Nephron (organoid): ENCODE measurements around the gene PEA15.

Source experiments
- H3K27ac Mint-ChIP-seq, 3 experiments: 2 replicates each; pipeline ENCODE4 v1.8.0; 2020; ENCODE audit warnings: mixed read lengths in 3 of 3, mild to moderate bottlenecking in 2 of 3, moderate library complexity in 1 of 3
- H3K27me3 Mint-ChIP-seq: 2 replicates; pipeline ENCODE4 v1.8.0; 2021; ENCODE audit warnings: low read depth, mild to moderate bottlenecking, moderate library complexity, mixed read lengths
- H3K36me3 Mint-ChIP-seq: 2 replicates; pipeline ENCODE4 v1.8.0; 2020; ENCODE audit warnings: low read depth, mixed read lengths
- H3K4me1 Mint-ChIP-seq: 2 replicates; pipeline ENCODE4 v1.8.0; 2020; ENCODE audit warnings: mixed read lengths
- H3K4me3 Mint-ChIP-seq, 3 experiments: 2 replicates each; pipeline ENCODE4 v1.8.0; 2020; ENCODE audit warnings: mild to moderate bottlenecking in 3 of 3, mixed read lengths in 3 of 3, moderate library complexity in 2 of 3
- H3K9me3 Mint-ChIP-seq: 2 replicates; pipeline ENCODE4 v1.8.0; 2020; ENCODE audit warnings: mixed read lengths
- TF ChIP-seq, protein P1 (sequence below), 3 experiments: fragments of 200-600 bp; sonication (generic); IDR thresholded peaks; one replicate each; pipeline ENCODE4 v1.5.0; 2021; ENCODE audit warnings: antibody characterized with exemption in 3 of 3; ENCODE audit not compliant: unreplicated experiment in 3 of 3

PEA15 gene, protein sequence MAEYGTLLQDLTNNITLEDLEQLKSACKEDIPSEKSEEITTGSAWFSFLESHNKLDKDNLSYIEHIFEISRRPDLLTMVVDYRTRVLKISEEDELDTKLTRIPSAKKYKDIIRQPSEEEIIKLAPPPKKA

DNA sequence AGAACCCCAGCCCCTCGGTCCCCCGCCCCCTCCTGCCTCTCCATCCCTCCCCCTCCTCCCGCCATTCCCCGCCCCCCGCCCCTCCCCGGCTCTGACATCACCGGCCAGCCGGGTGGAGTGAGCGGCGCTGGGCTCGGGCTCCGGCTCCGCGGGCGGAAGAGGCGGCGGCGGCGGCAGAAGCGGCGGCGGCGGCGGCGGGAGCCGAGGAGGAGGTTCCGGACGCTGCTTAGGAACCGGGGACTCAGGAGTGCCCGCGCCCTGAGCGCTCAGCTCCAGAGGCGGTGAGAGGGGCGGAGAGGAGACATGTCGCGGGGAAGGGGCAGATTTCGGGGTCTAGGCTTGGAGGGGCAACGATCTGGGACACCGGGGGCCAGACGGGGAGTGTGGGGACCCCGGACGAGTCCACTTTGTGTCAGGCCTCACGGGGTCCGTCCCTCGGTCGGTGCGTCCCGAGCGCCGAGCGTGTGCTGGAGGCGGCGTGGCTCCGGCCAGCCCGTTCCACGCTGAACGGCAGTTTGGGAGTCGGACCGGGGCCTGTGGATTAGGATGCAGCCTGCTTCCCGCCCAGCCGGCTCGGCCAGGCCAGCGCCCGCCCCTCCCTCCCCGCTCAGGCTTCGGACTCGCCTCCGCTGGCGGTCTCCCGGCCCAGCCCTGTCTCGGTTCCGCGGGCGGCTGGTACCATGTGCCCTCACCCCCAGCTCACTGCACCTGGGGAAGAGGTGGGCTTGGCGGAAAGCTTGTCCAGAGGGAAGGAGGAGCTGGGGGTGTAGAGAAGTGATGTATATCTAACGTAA, at the start of gene PEA15:
PEA15 (plus strand) TSS at position 143 of the 794 bp plus-strand sequence. CDS start 6,161 bp downstream, outside the sequence.
- Mint-ChIP-seq H3K9me3 (no peaks in the 10 kb centered on the region), H3K27ac (peak within 1 kb of the TSS; percentile 74 to 80 (median 74)), H3K27me3 (no peaks in the 10 kb centered on the region), H3K4me3 (peak within 1 kb of the TSS; percentile 81 to 87 (median 83)), H3K36me3 (peaks cover 21% of the 10 kb centered on the region), H3K4me1 (peaks cover 54% of the 10 kb centered on the region)
- TF ChIP-seq, protein P1, sequence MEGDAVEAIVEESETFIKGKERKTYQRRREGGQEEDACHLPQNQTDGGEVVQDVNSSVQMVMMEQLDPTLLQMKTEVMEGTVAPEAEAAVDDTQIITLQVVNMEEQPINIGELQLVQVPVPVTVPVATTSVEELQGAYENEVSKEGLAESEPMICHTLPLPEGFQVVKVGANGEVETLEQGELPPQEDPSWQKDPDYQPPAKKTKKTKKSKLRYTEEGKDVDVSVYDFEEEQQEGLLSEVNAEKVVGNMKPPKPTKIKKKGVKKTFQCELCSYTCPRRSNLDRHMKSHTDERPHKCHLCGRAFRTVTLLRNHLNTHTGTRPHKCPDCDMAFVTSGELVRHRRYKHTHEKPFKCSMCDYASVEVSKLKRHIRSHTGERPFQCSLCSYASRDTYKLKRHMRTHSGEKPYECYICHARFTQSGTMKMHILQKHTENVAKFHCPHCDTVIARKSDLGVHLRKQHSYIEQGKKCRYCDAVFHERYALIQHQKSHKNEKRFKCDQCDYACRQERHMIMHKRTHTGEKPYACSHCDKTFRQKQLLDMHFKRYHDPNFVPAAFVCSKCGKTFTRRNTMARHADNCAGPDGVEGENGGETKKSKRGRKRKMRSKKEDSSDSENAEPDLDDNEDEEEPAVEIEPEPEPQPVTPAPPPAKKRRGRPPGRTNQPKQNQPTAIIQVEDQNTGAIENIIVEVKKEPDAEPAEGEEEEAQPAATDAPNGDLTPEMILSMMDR (IDR thresholded peaks at IDR 0.05; ENCODE audit: unreplicated experiment in 3 of 3) = no peak

DNA sequence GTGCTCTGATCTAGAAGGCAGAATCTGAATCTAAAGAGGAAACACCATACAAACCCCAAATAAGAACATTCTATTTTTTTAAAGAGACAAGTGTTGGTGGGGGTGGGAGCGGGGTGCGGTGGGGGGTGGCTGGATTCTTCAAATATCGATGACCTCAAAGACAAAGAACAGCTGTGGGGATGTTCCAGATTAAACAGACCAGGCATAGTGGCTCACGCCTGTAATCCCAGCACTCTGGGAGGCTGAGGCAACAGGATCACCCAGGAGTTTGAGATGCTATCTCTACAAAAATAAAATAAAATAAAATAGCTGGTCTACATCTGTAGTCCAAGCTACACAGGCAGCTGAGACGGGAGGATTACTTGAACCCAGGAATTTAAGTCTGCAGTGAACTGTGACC, 48.8 kb upstream of the PEA15 start:
- H3K9me3 Mint-ChIP-seq = no peaks in the 10 kb centered on the region
- no peak overlapping the region for H3K4me3 Mint-ChIP-seq
- TF ChIP-seq, protein P1 (IDR thresholded peaks at IDR 0.05; ENCODE audit: unreplicated experiment in 3 of 3) = no peak
- peaks cover 3% of the 10 kb centered on the region for H3K27me3 Mint-ChIP-seq
- no peak overlapping the region for H3K27ac Mint-ChIP-seq
- H3K4me1 Mint-ChIP-seq = peaks cover 20% of the 10 kb centered on the region
- H3K36me3 Mint-ChIP-seq = no peaks in the 10 kb centered on the region

DNA sequence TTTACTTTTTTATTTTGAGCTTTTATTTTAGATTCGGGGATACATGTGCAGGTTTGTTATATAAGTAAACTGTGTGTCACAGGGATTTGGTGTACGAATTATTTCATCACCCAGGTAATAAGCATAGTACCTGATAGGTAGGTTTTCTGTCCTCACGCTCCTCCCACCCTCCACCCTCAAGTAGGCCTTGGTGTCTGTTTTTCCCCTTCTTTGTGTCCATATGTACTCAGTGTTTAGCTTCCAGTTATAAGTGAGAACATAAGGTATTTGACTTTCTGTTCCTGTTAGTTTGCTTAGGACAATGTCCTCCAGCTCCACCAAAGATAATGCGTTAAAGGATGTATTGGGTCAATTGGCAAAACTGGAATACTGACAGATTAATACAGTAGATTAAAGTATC, 48.0 kb upstream of the PEA15 start:
- peaks cover 3% of the 10 kb centered on the region for H3K27me3 Mint-ChIP-seq
- H3K9me3 Mint-ChIP-seq = no peaks in the 10 kb centered on the region
- TF ChIP-seq, protein P1 (IDR thresholded peaks at IDR 0.05; ENCODE audit: unreplicated experiment in 3 of 3) = no peak
- no peaks in the 10 kb centered on the region for H3K36me3 Mint-ChIP-seq
- H3K4me3 Mint-ChIP-seq = no peak overlapping the region
- no peak overlapping the region for H3K27ac Mint-ChIP-seq
- H3K4me1 Mint-ChIP-seq = peaks cover 20% of the 10 kb centered on the region

DNA sequence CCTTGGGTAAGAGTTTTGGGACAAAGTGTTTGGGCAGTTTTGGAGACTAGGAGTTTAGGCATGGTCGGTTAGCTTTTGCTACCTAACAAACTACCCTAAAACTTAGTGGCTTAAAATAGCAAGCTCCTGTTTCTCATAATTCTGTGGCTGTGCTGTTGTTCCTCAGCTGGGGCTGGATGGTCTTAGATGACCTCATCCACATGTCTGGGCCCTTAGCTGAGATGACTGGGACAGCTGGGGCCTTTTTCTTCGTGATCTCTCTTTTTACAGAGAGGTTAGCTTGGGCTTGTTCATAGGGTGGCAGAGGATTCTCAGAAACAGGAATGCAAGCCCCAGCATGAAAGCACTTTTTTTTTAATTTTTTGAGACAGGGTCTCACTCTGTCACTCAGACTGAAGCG, 47.2 kb upstream of the PEA15 start:
- Mint-ChIP-seq H3K9me3 (no peaks in the 10 kb centered on the region), H3K4me1 (peaks cover 20% of the 10 kb centered on the region), H3K27ac (no peak overlapping the region), H3K27me3 (peaks cover 3% of the 10 kb centered on the region), H3K36me3 (no peaks in the 10 kb centered on the region), H3K4me3 (no peak overlapping the region)
- TF ChIP-seq, protein P1 (IDR thresholded peaks at IDR 0.05; ENCODE audit: unreplicated experiment in 3 of 3) = no peak

DNA sequence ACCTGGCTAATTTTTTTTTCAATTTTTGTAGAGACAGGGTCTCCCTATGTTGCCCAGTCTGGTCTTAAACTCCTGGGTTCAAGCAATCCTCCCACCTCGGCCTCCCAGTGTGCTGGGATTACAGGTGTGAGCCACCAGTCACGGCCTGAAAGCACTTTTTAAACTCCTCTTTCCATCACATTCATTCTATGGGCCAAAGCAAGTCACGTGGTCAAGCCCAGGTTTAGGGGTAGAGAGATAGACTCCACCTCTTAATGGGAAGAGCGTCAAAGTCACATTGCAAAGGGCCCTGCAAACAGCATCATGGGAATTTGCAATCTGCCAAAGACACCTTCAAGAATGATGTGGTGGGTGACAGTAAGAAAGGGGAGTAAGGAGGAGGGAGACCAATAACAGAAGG, 46.6 kb upstream of the PEA15 start:
- Mint-ChIP-seq H3K36me3 (no peaks in the 10 kb centered on the region), H3K27ac (no peak overlapping the region), H3K9me3 (no peaks in the 10 kb centered on the region), H3K4me3 (no peak overlapping the region), H3K4me1 (peaks cover 20% of the 10 kb centered on the region), H3K27me3 (peaks cover 5% of the 10 kb centered on the region)
- TF ChIP-seq, protein P1 (IDR thresholded peaks at IDR 0.05; ENCODE audit: unreplicated experiment in 3 of 3) = no peak
